GM12878 (cell line): ENCODE data around the gene MFNG. TPM values are rescaled to one million over a fixed set of nuclear protein-coding genes. Genes with fewer than 3 reads are reported as not detected.

ENCODE experiments used
- ATAC-seq: fragments of 200-7000 bp; cut with Tn5 transposase; 3 replicates; pipeline ENCODE4 v1.9.1; 2020; ENCODE audit warnings: mild to moderate bottlenecking, moderate library complexity
- BruUV-seq: library from RNA; stranded (reverse); fragments of 400-500 nt; replicated peaks from 2 replicates; lab custom pipeline; 2021; lab: Mats Ljungman, UMichigan
- CTCF ChIA-PET: fragments of 300-600 bp; sonication (Branson Sonifier 250); formaldehyde crosslinking; extraction: SDS; loops from one replicate; lab custom pipeline; 2021; ENCODE audit warnings: inconsistent platforms; lab: Yijun Ruan, JAX
- POLR2A ChIA-PET: fragments of 350-600 bp; formaldehyde crosslinking; extraction: SDS; loops from one replicate; lab custom pipeline; 2021; ENCODE audit warnings: inconsistent platforms; lab: Charles Lee
- RAD21 ChIA-PET: fragments of 300-600 bp; sonication (Branson Sonifier 250); formaldehyde crosslinking; loops from one replicate; lab custom pipeline; 2023; ENCODE audit warnings: antibody characterized with exemption; ENCODE audit not compliant: unreplicated experiment; lab: Charles Lee
- SMC1A ChIA-PET: fragments of 300-600 bp; sonication (Branson Sonifier 250); formaldehyde crosslinking; loops from one replicate; lab custom pipeline; 2023; ENCODE audit not compliant: unreplicated experiment, uncharacterized antibody; lab: Charles Lee
- DNase-seq: peaks from one replicate; pipeline ENCODE4 v3.0.0-alpha.2; 2011; ENCODE audit warnings: low read depth, low spot score
- FAIRE-seq: peaks from 3 replicates; lab custom pipeline; 2011; peaks lifted over from hg19 to GRCh38; lab: Jason Lieb, UNC
- H2AFZ ChIP-seq: 2 replicates; pipeline ENCODE4 v1.6.0; 2011; ENCODE audit warnings: low read depth, low read length, control low read depth; ENCODE audit not compliant: control insufficient read depth
- H3K27ac ChIP-seq: 2 replicates; pipeline ENCODE4 v1.5.1; 2011; ENCODE audit warnings: control low read depth; ENCODE audit not compliant: control insufficient read depth, insufficient read depth
- H3K27me3 ChIP-seq, 2 experiments: replicated peaks in 1 of 2; 2 replicates each; pipeline versions ENCODE4 v1.6.0 to v1.6.1; 2011; ENCODE audit warnings: low read length in 1 of 2; ENCODE audit not compliant: control insufficient read depth in 2 of 2, insufficient read depth in 2 of 2
- H3K36me3 ChIP-seq, 2 experiments: 2 replicates each; pipeline ENCODE4 v1.5.1; 2011; ENCODE audit warnings: low read length in 1 of 2; ENCODE audit not compliant: control insufficient read depth in 2 of 2, insufficient read depth in 2 of 2
- H3K4me1 ChIP-seq: 2 replicates; pipeline ENCODE4 v1.6.1; 2011; ENCODE audit warnings: mild to moderate bottlenecking, low read length, moderate library complexity, mixed read lengths; ENCODE audit not compliant: control insufficient read depth, insufficient read depth
- H3K4me2 ChIP-seq: 2 replicates; pipeline ENCODE4 v1.6.0; 2011; ENCODE audit warnings: control low read depth; ENCODE audit not compliant: control insufficient read depth, insufficient read depth
- H3K4me3 ChIP-seq: fragments of 200-600 bp; sonication (generic); 2 replicates; pipeline ENCODE4 v1.5.1; 2016
- H3K79me2 ChIP-seq: 2 replicates; pipeline ENCODE4 v1.6.0; 2011; ENCODE audit warnings: low read length; ENCODE audit not compliant: control insufficient read depth, insufficient read depth
- H3K9ac ChIP-seq: 2 replicates; pipeline ENCODE4 v1.8.0; 2011; ENCODE audit warnings: low read length, control low read depth, mixed read lengths; ENCODE audit not compliant: control insufficient read depth, insufficient read depth
- H3K9me3 ChIP-seq: replicated peaks from 3 replicates; pipeline ENCODE4 v1.5.1; 2011; ENCODE audit warnings: mild to moderate bottlenecking, low read length; ENCODE audit not compliant: control insufficient read depth, insufficient read depth
- H4K20me1 ChIP-seq: 2 replicates; pipeline ENCODE4 v1.6.0; 2011; ENCODE audit not compliant: control insufficient read depth, insufficient read depth
- BCL3 ChIP-seq: IDR thresholded peaks from 2 replicates; pipeline ENCODE4 v1.6.1; 2011; ENCODE audit warnings: borderline replicate concordance, low read depth, mild to moderate bottlenecking, moderate library complexity, low read length; ENCODE audit not compliant: insufficient read depth, poor library complexity, severe bottlenecking
- BHLHE40 ChIP-seq, 2 experiments: fragments of 450-650 bp in 1 of 2; IDR thresholded peaks; 2 replicates each; pipeline ENCODE4 v1.6.1; 2011 to 2017; ENCODE audit warnings: low read depth in 2 of 2, borderline replicate concordance in 1 of 2, improper control_type of control experiment in 1 of 2, low read length in 1 of 2, mild to moderate bottlenecking in 1 of 2
- CTCF ChIP-seq, 3 experiments: IDR thresholded peaks in 2 of 3; conservative IDR thresholded peaks in 1 of 3; 2 replicates each; pipeline ENCODE4 v1.5.1; 2011; ENCODE audit warnings: low read depth in 3 of 3, low read length in 3 of 3, mild to moderate bottlenecking in 3 of 3, control low read depth in 2 of 3, moderate library complexity in 2 of 3, inconsistent platforms in 1 of 3, mixed read lengths in 1 of 3; ENCODE audit not compliant: control insufficient read depth in 2 of 3, insufficient read depth in 1 of 3; ENCODE audit errors: extremely low read depth in 1 of 3
- E2F4 ChIP-seq: IDR thresholded peaks from 2 replicates; pipeline ENCODE4 v1.6.1; 2012; ENCODE audit warnings: low read depth, low read length, improper control_type of control experiment
- HCFC1 ChIP-seq: fragments of 150-350 bp; IDR thresholded peaks from 2 replicates; pipeline ENCODE4 v1.6.1; 2014; ENCODE audit warnings: low read length
- IRF4 ChIP-seq: IDR thresholded peaks from 2 replicates; pipeline ENCODE4 v1.6.1; 2011; ENCODE audit warnings: low read depth, low read length
- RAD21 ChIP-seq: IDR thresholded peaks from 2 replicates; pipeline ENCODE4 v1.6.1; 2011; ENCODE audit warnings: mild to moderate bottlenecking, low read depth, low read length, moderate library complexity; ENCODE audit not compliant: insufficient read depth
- RB1 ChIP-seq: fragments of 450-650 bp; formaldehyde crosslinking; IDR thresholded peaks from 2 replicates; pipeline ENCODE4 v1.6.1; 2017; ENCODE audit warnings: mild to moderate bottlenecking, borderline replicate concordance
- SMC3 ChIP-seq: IDR thresholded peaks from 2 replicates; pipeline ENCODE4 v1.6.1; 2011; ENCODE audit warnings: low read length, improper control_type of control experiment, borderline replicate concordance
- SP1 ChIP-seq: IDR thresholded peaks from one replicate; pipeline ENCODE4 v1.6.1; 2011; ENCODE audit warnings: low read depth, low read length
- YY1 ChIP-seq: IDR thresholded peaks from 2 replicates; pipeline ENCODE4 v1.6.1; 2011; ENCODE audit warnings: low read depth, mild to moderate bottlenecking, low read length
- ZBTB4 ChIP-seq: fragments of 450-650 bp; formaldehyde crosslinking; IDR thresholded peaks from 2 replicates; pipeline ENCODE4 v1.4.0; 2022; ENCODE audit warnings: mild to moderate bottlenecking, moderate library complexity
- WGBS: methylation state at CpG from one replicate; pipeline ENCODE4 v1.1.6; 2016; ENCODE audit warnings: low lambda C conversion rate; ENCODE audit not compliant: insufficient replicate concordance, insufficient coverage; ENCODE audit errors: missing lambda C conversion rate; 5-methylcytosine and 5-hydroxymethylcytosine counted together
- in situ Hi-C: fragments of 300-500 bp; cut with MboI; formaldehyde crosslinking; loops from 9 replicates; pipeline ENCODE4 v1.14.3; 2018; ENCODE audit warnings: mixed read lengths
- intact Hi-C: fragments of 100-400 bp; cut with micrococcal nuclease; formaldehyde crosslinking; loops from one replicate; pipeline ENCODE4 v1.14.2; 2022; ENCODE audit not compliant: unreplicated experiment
- polyA plus RNA-seq, 11 experiments: library from polyadenylated mRNA; depleted of rRNA in 4 of 11; unstranded in 6 of 11; stranded (reverse) in 5 of 11; fragments of >200 nt; fragmentation: Nextera tagmentation in 4 of 11; fragmentation: Illumina TruSeq in 1 of 11; extraction: Ambion mirVana in 4 of 11; extraction: Trizol in 1 of 11; gene quantifications; 1 replicate in 1 of 11; 2 replicates in 10 of 11; pipeline versions ENCODE4 v1.2.1 to v1.2.3, GENCODE V29; 2011 to 2016; ENCODE audit warnings: inconsistent platforms in 2 of 11, missing spikeins in 2 of 11, low read depth in 1 of 11
- total RNA-seq, 4 experiments: library from RNA; depleted of rRNA in 3 of 4; stranded (reverse); fragments of >200 nt in 3 of 4; fragmentation: Illumina TruSeq in 1 of 4; extraction: Trizol in 1 of 4; gene quantifications; 2 replicates each; pipeline versions ENCODE4 v1.2.1 to v1.2.3, GENCODE V29; 2013 to 2021

Gene MFNG
- total and polyA plus RNA-seq, 10 of the 15 experiments (the other 5 are each of a cell fraction or from before 2014, with no cell fraction given), result 11.5 to 117 (median 68.5) TPM

GRCh38 chr22:37457093-37457893 lies 28.9 kb downstream of the MFNG start:
- POLR2A ChIA-PET, result no interaction called here
- RAD21 ChIA-PET, result interaction anchor here (1.9 to 4.4 kb wide), 2 partner anchors 110 to 141 kb away, joined by 9 to 44 read pairs; no protein-coding TSS in a partner anchor
- H3K27me3 ChIP-seq, result no peaks in the 10 kb centered on the region
- H3K4me2 ChIP-seq, result no peak overlapping the region
- no peak overlapping the region for H3K27ac ChIP-seq
- H3K9me3 ChIP-seq, result no peaks in the 10 kb centered on the region
- no TSS peak for BruUV-seq
- no peak overlapping the region for H3K9ac ChIP-seq
- ATAC-seq, result peak; percentile 100
- in situ Hi-C loops, result loop anchor here (5.0 kb wide), 2 partner anchors 140 to 195 kb away; no protein-coding TSS in a partner anchor
- no peaks in the 10 kb centered on the region for H3K79me2 ChIP-seq
- intact Hi-C loops, result loop anchor here (1.0 kb wide), 2 partner anchors 140 to 190 kb away; no protein-coding TSS in a partner anchor
- WGBS, result 26% methylated on average over 4 of the region's 4 CpGs
- no peak overlapping the region for H2AFZ ChIP-seq
- DNase-seq, result peak; percentile 24
- CTCF ChIA-PET, result interaction anchor here (0.6 to 6.1 kb wide), 21 partner anchors 8 to 240 kb away, joined by 3 to 90 read pairs (median 5); no protein-coding TSS in a partner anchor
- peak; percentile 92 for FAIRE-seq
- H3K36me3 ChIP-seq, result no peaks in the 10 kb centered on the region
- H3K4me1 ChIP-seq, result no peaks in the 10 kb centered on the region
- 0 out of 2 replicates have a peak, but pooled peaks cover 2% of the 10 kb centered on the region for H4K20me1 ChIP-seq
- no peak overlapping the region for H3K4me3 ChIP-seq
- SMC1A ChIA-PET, result interaction anchor here (0.7 to 5.4 kb wide), 8 partner anchors 18 to 197 kb away, joined by 3 to 26 read pairs (median 3); no protein-coding TSS in a partner anchor
- 0 out of 2 replicates have a peak, but pooled peaks have one; percentile 9 for TF ChIP-seq IRF4
- TF ChIP-seq ZBTB4 (CRISPR knock-in tag), result no peak
- TF ChIP-seq SMC3, result peak; percentile 90
- peak; percentile 67; the same call in 1 of the 2 replicates for TF ChIP-seq RB1
- TF ChIP-seq CTCF (IDR thresholded peaks at IDR 0.05 in 2 of 3, conservative IDR thresholded peaks at IDR 0.05 in 1 of 3; ENCODE audit: control insufficient read depth in 2 of 3, extremely low read depth in 1 of 3, insufficient read depth in 1 of 3, low read depth in 3 of 3, low read length in 3 of 3), result peak; percentile 88 to 98 (median 96)
- peak; percentile 21; the same call in 1 of the 2 replicates for TF ChIP-seq HCFC1
- TF ChIP-seq E2F4, result 0 out of 2 replicates have a peak, but pooled peaks have one; percentile 19
- TF ChIP-seq SP1, result peak; percentile 17
- no peak for TF ChIP-seq BCL3
- TF ChIP-seq YY1, result peak; percentile 68; the same call in 1 of the 2 replicates
- TF ChIP-seq BHLHE40 (IDR thresholded peaks at IDR 0.05; ENCODE audit: borderline replicate concordance in 1 of 2, low read depth in 2 of 2, low read length in 1 of 2), result 0 out of 4 replicates have a peak, but pooled peaks of 1 of the 2 experiments have one; percentile 14
- peak; percentile 97 for TF ChIP-seq RAD21
